Liver (tissue), 9 donors: Measurements from ENCODE around the gene ADAM8. TPM values are rescaled to one million over a fixed set of nuclear protein-coding genes. Genes with fewer than 3 reads are reported as not detected.

Source experiments
- DNase-seq: peaks from one replicate; pipeline ENCODE4 v3.0.0-alpha.2; 2017; ENCODE audit warnings: low spot score
- H3K27ac ChIP-seq, 2 donors: one replicate each; pipeline ENCODE4 v1.7.0; 2013; ENCODE audit warnings: inconsistent platforms in 2 of 2, low read length in 2 of 2, control low read depth in 1 of 2, low read depth in 1 of 2, mild to moderate bottlenecking in 1 of 2
- H3K27me3 ChIP-seq, 4 donors: one replicate each; pipeline versions ENCODE4 v1.6.1 to v1.7.0; 2013; ENCODE audit warnings: low read length in 3 of 4, inconsistent platforms in 1 of 4, mild to moderate bottlenecking in 1 of 4, moderate library complexity in 1 of 4; ENCODE audit not compliant: control insufficient read depth in 4 of 4, insufficient read depth in 4 of 4
- H3K36me3 ChIP-seq, 4 donors: one replicate each; pipeline versions ENCODE4 v1.6.1 to v1.7.0; 2013; ENCODE audit warnings: low read length in 3 of 4, mild to moderate bottlenecking in 3 of 4, low read depth in 1 of 4, moderate library complexity in 1 of 4; ENCODE audit not compliant: control insufficient read depth in 4 of 4, insufficient read depth in 3 of 4
- H3K4me1 ChIP-seq, 4 donors: one replicate each; pipeline versions ENCODE4 v1.6.1 to v1.7.0; 2013; ENCODE audit warnings: low read length in 3 of 4, mild to moderate bottlenecking in 3 of 4, moderate library complexity in 1 of 4; ENCODE audit not compliant: control insufficient read depth in 4 of 4, insufficient read depth in 4 of 4
- H3K4me3 ChIP-seq, 3 donors: one replicate each; pipeline versions ENCODE4 v1.6.1 to v1.7.0; 2013; ENCODE audit warnings: low read length in 3 of 3, control low read depth in 1 of 3, low read depth in 1 of 3, mild to moderate bottlenecking in 1 of 3
- H3K9ac ChIP-seq, 2 donors: one replicate each; pipeline ENCODE4 v1.7.0; 2013; ENCODE audit warnings: low read length in 2 of 2, mild to moderate bottlenecking in 2 of 2, moderate library complexity in 2 of 2, control low read depth in 1 of 2, low read depth in 1 of 2
- H3K9me3 ChIP-seq, 4 donors: one replicate each; pipeline versions ENCODE4 v1.6.1 to v1.7.0; 2013; ENCODE audit warnings: low read length in 3 of 4; ENCODE audit not compliant: control insufficient read depth in 4 of 4
- ATF3 ChIP-seq: IDR thresholded peaks from 2 replicates; pipeline ENCODE4 v1.6.1; 2016; ENCODE audit warnings: antibody characterized with exemption
- CTCF ChIP-seq: fragments of 150-350 bp; IDR thresholded peaks from 2 replicates; pipeline ENCODE4 v1.5.1; 2017; ENCODE audit warnings: improper control_type of control experiment, low read depth, low read length; ENCODE audit not compliant: missing input control
- EGR1 ChIP-seq, 2 donors: IDR thresholded peaks; 2 replicates each; pipeline ENCODE4 v1.6.1; 2016 to 2018; ENCODE audit warnings: antibody characterized with exemption in 2 of 2, low read depth in 2 of 2
- FOXA1 ChIP-seq: IDR thresholded peaks from 2 replicates; pipeline ENCODE4 v1.6.1; 2016; ENCODE audit warnings: antibody characterized with exemption
- FOXA2 ChIP-seq: IDR thresholded peaks from 2 replicates; pipeline ENCODE4 v1.6.1; 2016; ENCODE audit warnings: antibody characterized with exemption
- HNF4A ChIP-seq, 2 donors: conservative IDR thresholded peaks; 2 replicates each; pipeline ENCODE4 v1.6.1; 2016; ENCODE audit warnings: antibody characterized with exemption in 2 of 2, mild to moderate bottlenecking in 2 of 2
- HNF4G ChIP-seq: IDR thresholded peaks from 2 replicates; pipeline ENCODE4 v1.6.1; 2016; ENCODE audit warnings: antibody characterized with exemption
- JUND ChIP-seq, 2 donors: IDR thresholded peaks; 2 replicates each; pipeline ENCODE4 v1.6.1; 2016; ENCODE audit warnings: antibody characterized with exemption in 2 of 2
- MAX ChIP-seq: IDR thresholded peaks from 2 replicates; pipeline ENCODE4 v1.6.1; 2016; ENCODE audit warnings: antibody characterized with exemption
- NR2F2 ChIP-seq: IDR thresholded peaks from 2 replicates; pipeline ENCODE4 v1.6.1; 2016; ENCODE audit warnings: antibody characterized with exemption
- REST ChIP-seq: IDR thresholded peaks from 2 replicates; pipeline ENCODE4 v1.6.1; 2016; ENCODE audit warnings: antibody characterized with exemption, mild to moderate bottlenecking
- RXRA ChIP-seq, 2 donors: IDR thresholded peaks; 2 replicates each; pipeline ENCODE4 v1.6.1; 2017 to 2018; ENCODE audit warnings: antibody characterized with exemption in 2 of 2, mild to moderate bottlenecking in 1 of 2
- SP1 ChIP-seq: IDR thresholded peaks from 2 replicates; pipeline ENCODE4 v1.6.1; 2018; ENCODE audit warnings: antibody characterized with exemption, mild to moderate bottlenecking
- YY1 ChIP-seq: IDR thresholded peaks from 2 replicates; pipeline ENCODE4 v1.6.1; 2016; ENCODE audit warnings: antibody characterized with exemption, mild to moderate bottlenecking
- ZBTB33 ChIP-seq: IDR thresholded peaks from 2 replicates; pipeline ENCODE4 v1.6.1; 2016; ENCODE audit warnings: antibody characterized with exemption
- WGBS: extraction: QIAGEN DNeasy Blood & Tissue Kit; methylation state at CpG from one replicate; pipeline ENCODE4 v1.1.7; 2013; 5-methylcytosine and 5-hydroxymethylcytosine counted together
- polyA plus RNA-seq, 2 donors: library from polyadenylated mRNA; stranded (reverse) in 1 of 2; unstranded in 1 of 2; fragments of 200-250 nt in 1 of 2; fragments of >200 nt in 1 of 2; fragmentation: Nextera tagmentation in 1 of 2; extraction: Ambion mirVana in 1 of 2; gene quantifications; one replicate each; pipeline versions ENCODE4 v1.2.1 to v1.2.3, GENCODE V29; 2013 to 2015
- total RNA-seq, 2 donors: library from RNA; depleted of rRNA; stranded (reverse); fragments of >200 nt; gene quantifications; one replicate each; pipeline ENCODE4 v1.2.3, GENCODE V29; 2014
- donor health status: healthy.
- donor health status: healthy.
- donor health status: healthy.
- donor health status: healthy.
- donor health status: healthy.

ADAM8 gene
- total and polyA plus RNA-seq, 4 donors: 1.3 to 6.9 (median 3.7) TPM

- Histone ChIP-seq H3K4me1 (no peaks in the 10 kb centered on the region), H3K4me3 (no peak overlapping the region), H3K9ac (no peak overlapping the region), H3K27me3 (peaks cover 0 to 5% (median 0%) of the 10 kb centered on the region in 4 donors), H3K27ac (no peak overlapping the region), H3K36me3 (no peaks in the 10 kb centered on the region), H3K9me3 (no peaks in the 10 kb centered on the region)
- TF ChIP-seq EGR1 (IDR thresholded peaks at IDR 0.05; ENCODE audit: low read depth in 2 of 2) (no peak), NR2F2 (no peak), CTCF (no peak), ZBTB33 (no peak), RXRA (IDR thresholded peaks at IDR 0.05) (no peak), ATF3 (no peak), HNF4G (no peak), REST (no peak), SP1 (no peak), FOXA2 (no peak), FOXA1 (no peak), JUND (IDR thresholded peaks at IDR 0.05) (no peak)
- WGBS: 80% methylated on average over 25 of the region's 25 CpGs
- DNase-seq: no peak
Observed at GRCh38 chr10:133217800-133218589, 58.7 kb downstream of the ADAM8 start.

GRCh38 chr10:133216776-133217175, 59.9 kb downstream of the ADAM8 start:
- no peaks in the 10 kb centered on the region for H3K9me3 ChIP-seq
- no peak overlapping the region for H3K27ac ChIP-seq
- DNase-seq: no peak

More at GRCh38 chr10:133216776-133217175, 59.9 kb downstream of the ADAM8 start:
- H3K9ac ChIP-seq: no peak overlapping the region
- H3K36me3 ChIP-seq: no peaks in the 10 kb centered on the region
- no peaks in the 10 kb centered on the region for H3K4me1 ChIP-seq
- TF ChIP-seq ATF3 (no peak), YY1 (no peak), HNF4A (conservative IDR thresholded peaks at IDR 0.05) (no peak), EGR1 (IDR thresholded peaks at IDR 0.05; ENCODE audit: low read depth in 2 of 2) (no peak), FOXA1 (no peak), RXRA (IDR thresholded peaks at IDR 0.05) (no peak), CTCF (no peak), MAX (no peak)
- H3K4me3 ChIP-seq: no peak overlapping the region
- peaks cover 0 to 5% (median under 1%) of the 10 kb centered on the region in 4 donors for H3K27me3 ChIP-seq
- WGBS: 88% methylated on average over 26 of the region's 26 CpGs
